Prostate gland (tissue), 2 donors: Measurements from ENCODE around the gene DENND4B. TPM values are rescaled to one million over a fixed set of nuclear protein-coding genes. Genes with fewer than 3 reads are reported as not detected.

Experiments
- DNase-seq: peaks from one replicate; pipeline ENCODE4 v3.0.0-alpha.2; 2019; ENCODE audit warnings: low spot score
- H3K27ac ChIP-seq, 2 donors: fragments of 200-600 bp; sonication (generic); 2 replicates each; pipeline ENCODE4 v1.5.1; 2017 to 2019
- H3K27me3 ChIP-seq: fragments of 200-600 bp; sonication (generic); replicated peaks from 2 replicates; pipeline ENCODE4 v1.5.1; 2019; ENCODE audit not compliant: insufficient read depth
- H3K36me3 ChIP-seq, 2 donors: fragments of 200-600 bp; sonication (generic); 1 replicate in 1 of 2; 2 replicates in 1 of 2; pipeline versions ENCODE4 v1.5.1 to v1.8.1; 2017 to 2019
- H3K4me1 ChIP-seq: fragments of 200-600 bp; sonication (generic); replicated peaks from 2 replicates; pipeline ENCODE4 v1.5.1; 2019
- H3K4me3 ChIP-seq, 2 donors: fragments of 200-600 bp; sonication (generic); 2 replicates each; pipeline ENCODE4 v1.5.1; 2017 to 2019
- H3K9me3 ChIP-seq: fragments of 200-600 bp; sonication (generic); 2 replicates; pipeline ENCODE4 v1.5.1; 2017
- CTCF ChIP-seq, 4 experiments: fragments of 200-600 bp in 2 of 4; fragments of 450-650 bp in 2 of 4; sonication (generic) in 2 of 4; IDR thresholded peaks; 1 replicate in 3 of 4; 2 replicates in 1 of 4; pipeline ENCODE4 v1.5.1; 2016 to 2019; ENCODE audit warnings: antibody characterized with exemption in 4 of 4, mild to moderate bottlenecking in 2 of 4, moderate library complexity in 2 of 4
- POLR2A ChIP-seq: fragments of 450-650 bp; IDR thresholded peaks from one replicate; pipeline ENCODE4 v1.6.1; 2016; ENCODE audit warnings: antibody characterized with exemption, mild to moderate bottlenecking
- POLR2AphosphoS5 ChIP-seq: sonication (generic); formaldehyde crosslinking; IDR thresholded peaks from one replicate; pipeline ENCODE4 v1.6.1; 2017; ENCODE audit warnings: antibody characterized with exemption
- WGBS: methylation state at CpG from one replicate; pipeline ENCODE4 v1.1.5; 2018; 5-methylcytosine and 5-hydroxymethylcytosine counted together
- intact Hi-C: fragments of 100-400 bp; cut with DNase I; formaldehyde crosslinking; loops from one replicate; pipeline ENCODE4 v1.14.2; 2022
- total RNA-seq, 2 donors: library from RNA; depleted of rRNA; stranded (reverse); fragments of >200 nt; gene quantifications; one replicate each; pipeline ENCODE4 v1.1.0, GENCODE V29; 2016

Gene DENND4B
- 10 to 100 TPM; 18.1 to 28.3 TPM for total RNA-seq

- no peaks in the 10 kb centered on the region for H3K27me3 ChIP-seq
- H3K9me3 ChIP-seq = no peaks in the 10 kb centered on the region
- peak within 1 kb of the TSS; percentile 92 to 96 for H3K27ac ChIP-seq
- 10% methylated on average over 21 of the region's 28 CpGs for WGBS
- TF ChIP-seq POLR2AphosphoS5 = peak; percentile 48
- peak; percentile 92 to 93 (median 93) for TF ChIP-seq CTCF (IDR thresholded peaks at IDR 0.05)
- no peak for TF ChIP-seq POLR2A
- peaks cover 8% of the 10 kb centered on the region in 2 donors for H3K36me3 ChIP-seq
- H3K4me3 ChIP-seq = peak within 1 kb of the TSS; percentile 92 to 95
- peak; percentile 71 for DNase-seq
- intact Hi-C loops = loop anchor here (5.0 kb wide), 3 partner anchors 41 to 149 kb away; partner anchors contain the start of gene RAB13
- H3K4me1 ChIP-seq = no peaks in the 10 kb centered on the region
Measured at GRCh38 chr1:153946622-153947241, at the start of gene DENND4B. Gene DENND4B, minus strand, starts transcription at chr1:153946718. Its CDS starts 2,344 bp downstream, at chr1:153944374.

GRCh38 chr1:153995640-153996039 is 49.1 kb upstream of the DENND4B start:
- TF ChIP-seq CTCF (IDR thresholded peaks at IDR 0.05) (no peak), POLR2A (no peak), POLR2AphosphoS5 (no peak)
- no peaks in the 10 kb centered on the region for H3K9me3 ChIP-seq
- H3K4me1 ChIP-seq = peaks cover 3% of the 10 kb centered on the region
- no peak overlapping the region for H3K4me3 ChIP-seq
- H3K36me3 ChIP-seq = peaks cover 0 to 2% of the 10 kb centered on the region in 2 donors
- no peak overlapping the region for H3K27ac ChIP-seq
- DNase-seq = no peak
- intact Hi-C loops = loop anchor here (10.0 kb wide), 1 partner anchor 189 kb away; no protein-coding TSS in a partner anchor
- WGBS = 94% methylated on average over 11 of the region's 11 CpGs
- no peaks in the 10 kb centered on the region for H3K27me3 ChIP-seq

GRCh38 chr1:153995202-153995601 is 48.7 kb upstream of the DENND4B start:
- WGBS = 74% methylated on average over 3 of the region's 3 CpGs
- Histone ChIP-seq H3K9me3 (no peaks in the 10 kb centered on the region), H3K27me3 (no peaks in the 10 kb centered on the region), H3K4me1 (peaks cover 3% of the 10 kb centered on the region), H3K4me3 (no peak overlapping the region), H3K36me3 (peaks cover 0 to 2% of the 10 kb centered on the region in 2 donors), H3K27ac (no peak overlapping the region)
- TF ChIP-seq CTCF (IDR thresholded peaks at IDR 0.05) = no peak
- TF ChIP-seq POLR2A = no peak
- TF ChIP-seq POLR2AphosphoS5 = no peak
- no peak for DNase-seq
- intact Hi-C loops = loop anchor here (10.0 kb wide), 1 partner anchor 190 kb away; no protein-coding TSS in a partner anchor

GRCh38 chr1:153991806-153992205 is 45.3 kb upstream of the DENND4B start:
- Histone ChIP-seq H3K4me3 (peak overlapping the region; percentile 72 to 77), H3K27me3 (no peaks in the 10 kb centered on the region), H3K36me3 (peaks cover 0 to 2% of the 10 kb centered on the region in 2 donors), H3K9me3 (no peaks in the 10 kb centered on the region), H3K27ac (peak overlapping the region; percentile 88 to 93), H3K4me1 (peaks cover 3% of the 10 kb centered on the region)
- DNase-seq = no peak
- intact Hi-C loops = loop anchor here (10.0 kb wide), 1 partner anchor 193 kb away; no protein-coding TSS in a partner anchor
- WGBS = 97% methylated on average over 2 of the region's 2 CpGs
- TF ChIP-seq POLR2AphosphoS5 (no peak), POLR2A (no peak), CTCF (IDR thresholded peaks at IDR 0.05) (no peak)
